ENCODE results near the gene VTI1A.

DNA sequence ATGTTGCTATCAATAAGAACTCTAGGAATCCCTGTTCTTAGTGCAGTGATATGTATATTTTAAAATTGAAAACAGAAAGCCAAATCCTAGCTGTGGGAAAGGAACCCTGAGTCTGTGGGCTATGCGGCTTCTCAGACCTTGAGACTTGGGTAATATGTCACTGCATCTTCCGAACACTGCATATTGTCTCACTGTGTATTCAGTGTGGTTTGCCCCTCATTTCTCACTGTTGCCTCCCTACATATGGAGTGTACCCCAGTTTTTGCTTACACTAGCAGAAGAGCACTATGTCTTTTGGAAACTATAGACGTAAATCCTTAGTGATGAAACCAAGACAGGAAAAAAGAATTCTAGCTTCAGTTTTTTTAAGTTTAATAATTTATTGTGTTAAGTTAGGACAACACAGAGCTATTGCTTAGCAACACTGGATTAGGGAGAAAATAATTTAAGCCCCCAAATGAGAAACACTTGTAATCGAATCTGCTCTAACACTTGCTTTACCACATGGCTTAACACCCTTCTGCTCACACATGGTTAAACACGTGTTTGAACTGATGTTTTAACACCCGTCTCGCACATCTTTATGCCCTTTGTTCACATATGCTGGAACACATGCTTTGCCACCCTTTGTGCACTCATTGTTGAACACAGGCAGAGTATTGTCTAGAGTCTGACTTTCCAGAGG is 251.3 kb downstream of the VTI1A start:
- TF ChIP-seq, protein P1, sequence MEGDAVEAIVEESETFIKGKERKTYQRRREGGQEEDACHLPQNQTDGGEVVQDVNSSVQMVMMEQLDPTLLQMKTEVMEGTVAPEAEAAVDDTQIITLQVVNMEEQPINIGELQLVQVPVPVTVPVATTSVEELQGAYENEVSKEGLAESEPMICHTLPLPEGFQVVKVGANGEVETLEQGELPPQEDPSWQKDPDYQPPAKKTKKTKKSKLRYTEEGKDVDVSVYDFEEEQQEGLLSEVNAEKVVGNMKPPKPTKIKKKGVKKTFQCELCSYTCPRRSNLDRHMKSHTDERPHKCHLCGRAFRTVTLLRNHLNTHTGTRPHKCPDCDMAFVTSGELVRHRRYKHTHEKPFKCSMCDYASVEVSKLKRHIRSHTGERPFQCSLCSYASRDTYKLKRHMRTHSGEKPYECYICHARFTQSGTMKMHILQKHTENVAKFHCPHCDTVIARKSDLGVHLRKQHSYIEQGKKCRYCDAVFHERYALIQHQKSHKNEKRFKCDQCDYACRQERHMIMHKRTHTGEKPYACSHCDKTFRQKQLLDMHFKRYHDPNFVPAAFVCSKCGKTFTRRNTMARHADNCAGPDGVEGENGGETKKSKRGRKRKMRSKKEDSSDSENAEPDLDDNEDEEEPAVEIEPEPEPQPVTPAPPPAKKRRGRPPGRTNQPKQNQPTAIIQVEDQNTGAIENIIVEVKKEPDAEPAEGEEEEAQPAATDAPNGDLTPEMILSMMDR (IDR thresholded peaks at IDR 0.05), result no peak
- TF ChIP-seq POLR2A (IDR thresholded peaks at IDR 0.05), result no peak

Measured in sigmoid colon (tissue), 3 donors.